GM21526 (cell line): Measurements from ENCODE around the gene FAM120A.
"Not testable (repeated sequence)": the region's sequence is repeated elsewhere in the genome, so short reads cannot be mapped to it uniquely, and the experiment has no call there.

Experiments used
- ATAC-seq: cut with Tn5 transposase; IDR thresholded peaks from one replicate; pipeline ENCODE4 v1.9.1; 2021; ENCODE audit warnings: moderate library complexity; ENCODE audit not compliant: unreplicated experiment, low FRiP score

FAM120A gene

GRCh38 chr9:93450945-93451815 is at the start of gene FAM120A:
Gene FAM120A (plus strand): TSS chr9:93451685. CDS start chr9:93451916, 231 bp downstream.
- peak; percentile 41 for ATAC-seq

DNA sequence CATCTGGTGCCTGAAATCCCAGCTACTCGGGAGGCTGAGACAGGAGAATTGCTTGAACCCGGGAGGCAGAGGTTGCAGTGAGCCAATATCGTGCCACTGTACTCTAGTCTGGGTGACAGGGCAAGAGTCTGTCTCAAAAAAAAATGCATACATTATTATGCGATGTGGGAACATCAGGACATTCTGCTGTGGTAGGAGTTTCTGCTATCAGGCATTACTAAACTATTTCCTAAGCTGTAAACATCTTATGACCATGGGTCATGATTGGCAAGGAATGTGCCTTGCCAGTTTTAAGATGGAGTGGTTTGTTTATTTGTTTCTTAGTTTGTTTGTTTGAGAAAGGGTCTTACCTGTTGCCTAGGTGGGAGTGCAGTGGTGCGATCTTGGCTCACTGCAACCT is 45.1 kb upstream of the FAM120A start:
- no peak for ATAC-seq

- no peak for ATAC-seq
These were observed 38.0 kb upstream of the FAM120A start for GRCh38 chr9:93413530-93413929.

DNA sequence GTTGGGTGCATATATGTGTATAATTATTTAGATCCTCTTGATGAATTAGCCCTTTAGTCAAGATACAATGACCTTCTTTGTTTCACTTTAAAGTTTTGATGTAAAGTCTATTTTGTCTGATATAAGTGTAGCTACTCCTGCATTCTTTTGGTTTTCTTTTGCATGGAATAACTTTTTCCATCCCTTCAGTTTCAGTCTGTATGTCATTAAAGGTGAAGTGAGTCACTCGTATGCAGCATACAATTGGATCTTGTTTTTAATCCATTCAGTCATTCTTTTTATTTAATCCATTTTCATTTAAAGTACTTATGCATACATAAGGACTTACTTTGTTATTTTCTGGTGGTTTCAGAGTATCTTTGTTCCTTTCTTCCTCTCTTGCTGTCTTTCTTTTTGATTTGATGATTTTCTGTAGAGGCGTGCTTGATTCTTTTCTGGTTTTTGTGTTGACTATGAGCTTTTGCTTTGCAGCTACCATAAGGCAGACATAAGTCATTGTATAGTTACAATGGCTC is 36.3 kb upstream of the FAM120A start:
- no peak for ATAC-seq

GRCh38 chr9:93416530-93417235 is 34.8 kb upstream of the FAM120A start:
- no peak for ATAC-seq

- ATAC-seq = no peak
These were observed 33.9 kb upstream of the FAM120A start for GRCh38 chr9:93417538-93417937.

GRCh38 chr9:93419023-93419422 is 32.5 kb upstream of the FAM120A start:
- ATAC-seq = no peak

GRCh38 chr9:93422977-93423616 is 28.4 kb upstream of the FAM120A start:
- ATAC-seq = no peak

DNA sequence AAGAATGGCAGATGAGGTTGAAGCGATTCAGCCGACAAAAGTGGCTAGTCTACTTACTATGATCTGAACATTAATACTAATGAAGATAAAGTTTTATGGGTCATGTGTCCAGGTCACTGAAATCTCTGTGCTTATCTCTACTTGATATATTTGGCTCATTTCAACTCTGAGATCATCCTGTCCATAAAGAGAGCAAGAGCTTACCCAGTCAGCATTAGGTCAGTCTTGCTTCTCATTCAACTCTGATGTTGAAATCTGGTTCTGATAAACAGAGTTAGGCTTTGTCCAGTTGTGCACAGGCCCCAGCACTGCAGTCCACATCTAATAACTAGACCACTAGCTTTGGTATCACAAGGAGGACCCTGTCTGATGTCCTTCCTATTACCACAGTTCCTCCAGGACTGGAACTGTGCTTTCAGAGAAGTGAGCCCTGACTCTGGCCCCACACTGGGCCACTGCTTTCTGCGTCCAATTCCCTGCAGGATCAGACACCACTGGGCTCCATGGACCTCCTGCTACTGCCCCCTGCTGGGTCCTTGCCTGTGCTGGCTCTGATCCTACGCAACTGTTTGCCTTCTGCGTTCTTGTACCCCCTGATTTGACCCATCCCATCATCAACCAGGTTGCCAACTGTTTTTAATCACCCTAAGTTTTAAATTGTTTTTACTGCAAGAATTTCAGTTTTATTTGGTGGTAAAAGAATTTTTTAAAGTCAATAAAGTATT is 23.7 kb upstream of the FAM120A start:
- no peak for ATAC-seq

DNA sequence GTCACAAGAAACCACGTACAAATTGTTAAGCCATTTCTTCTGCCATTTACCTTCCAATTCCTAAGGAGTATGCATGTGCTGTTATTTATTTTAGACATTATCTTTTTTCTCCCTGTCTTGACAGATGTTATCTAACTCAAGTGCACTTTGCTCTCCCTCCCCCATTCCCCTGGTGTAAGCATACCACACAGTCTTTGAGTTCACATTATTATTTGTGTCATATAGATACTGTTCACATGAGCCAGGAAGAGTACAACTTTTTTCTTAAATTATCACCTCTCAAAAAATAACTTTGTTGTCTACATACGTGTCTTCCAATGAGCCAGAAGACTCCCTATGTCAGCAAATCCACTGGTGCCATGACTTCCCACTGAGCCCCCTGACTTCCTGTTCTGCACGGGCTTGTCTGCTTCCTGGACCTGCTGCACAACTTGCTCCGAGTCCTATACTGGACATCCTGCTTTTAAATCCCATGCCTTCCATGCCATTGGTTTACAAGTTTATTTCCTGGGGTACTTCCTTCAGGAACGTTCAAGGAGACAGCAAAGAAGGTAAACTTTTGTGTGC is 19.9 kb upstream of the FAM120A start:
- ATAC-seq = no peak

- ATAC-seq = no peak
These were observed 18.5 kb upstream of the FAM120A start for GRCh38 chr9:93432964-93433363.

DNA sequence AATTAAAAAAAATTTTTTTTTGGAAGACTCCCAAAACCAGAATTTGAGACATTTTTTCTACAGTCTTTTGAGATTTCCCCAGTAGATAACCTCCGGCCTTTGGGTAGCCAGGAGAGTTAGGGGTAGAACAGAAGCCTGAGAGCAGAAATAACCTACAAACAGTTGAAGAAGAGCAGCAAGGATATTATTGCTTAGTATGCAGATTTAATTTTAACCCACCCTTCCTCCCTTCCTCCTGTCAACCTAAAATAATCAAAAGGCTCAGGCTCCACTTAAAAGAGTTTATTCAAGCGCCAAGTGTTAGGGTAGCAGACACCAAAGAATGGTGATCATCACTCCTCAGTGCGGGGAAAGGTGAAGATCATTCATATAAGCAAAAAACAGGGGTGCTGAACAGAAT is 17.4 kb upstream of the FAM120A start:
- ATAC-seq = no peak

DNA sequence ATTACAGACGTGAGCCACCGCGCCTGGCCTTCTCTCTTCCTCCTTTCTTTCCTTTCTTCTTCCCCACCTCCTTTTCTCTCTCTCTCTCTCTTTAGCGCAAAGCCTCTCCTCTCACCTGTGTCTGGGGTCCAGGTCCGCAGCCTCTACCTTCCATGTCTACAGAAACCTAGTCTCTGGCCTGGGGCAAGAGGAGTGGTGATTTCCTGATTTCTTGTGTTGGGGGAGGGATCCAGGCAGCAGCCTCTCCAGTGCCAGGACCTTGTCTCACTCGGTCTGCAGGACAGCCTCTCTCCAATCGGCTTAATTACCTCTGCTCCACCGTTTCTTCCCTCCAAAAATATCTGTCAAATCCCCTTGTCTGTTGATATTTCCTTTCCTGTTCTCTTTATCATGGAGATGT is 16.1 kb upstream of the FAM120A start:
- no peak for ATAC-seq

DNA sequence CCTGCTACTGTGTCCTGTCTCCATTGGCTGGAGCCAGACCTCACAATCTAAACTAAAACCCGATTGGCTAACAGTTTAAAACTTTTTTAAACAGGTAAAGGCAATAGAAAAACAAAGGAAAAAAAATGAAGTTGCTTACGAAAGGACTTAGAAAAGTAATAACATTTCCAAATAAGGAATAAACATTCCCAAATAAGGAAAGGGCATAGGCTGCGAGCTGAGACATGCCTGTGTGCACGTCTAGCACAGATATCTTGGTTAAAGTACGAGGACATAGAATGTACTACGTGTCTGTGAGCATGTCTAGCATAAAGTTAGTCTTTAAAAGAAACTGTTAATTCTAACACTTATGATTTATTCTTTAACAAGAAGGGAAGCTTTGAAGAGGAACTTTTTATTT is 15.3 kb upstream of the FAM120A start:
- no peak for ATAC-seq

DNA sequence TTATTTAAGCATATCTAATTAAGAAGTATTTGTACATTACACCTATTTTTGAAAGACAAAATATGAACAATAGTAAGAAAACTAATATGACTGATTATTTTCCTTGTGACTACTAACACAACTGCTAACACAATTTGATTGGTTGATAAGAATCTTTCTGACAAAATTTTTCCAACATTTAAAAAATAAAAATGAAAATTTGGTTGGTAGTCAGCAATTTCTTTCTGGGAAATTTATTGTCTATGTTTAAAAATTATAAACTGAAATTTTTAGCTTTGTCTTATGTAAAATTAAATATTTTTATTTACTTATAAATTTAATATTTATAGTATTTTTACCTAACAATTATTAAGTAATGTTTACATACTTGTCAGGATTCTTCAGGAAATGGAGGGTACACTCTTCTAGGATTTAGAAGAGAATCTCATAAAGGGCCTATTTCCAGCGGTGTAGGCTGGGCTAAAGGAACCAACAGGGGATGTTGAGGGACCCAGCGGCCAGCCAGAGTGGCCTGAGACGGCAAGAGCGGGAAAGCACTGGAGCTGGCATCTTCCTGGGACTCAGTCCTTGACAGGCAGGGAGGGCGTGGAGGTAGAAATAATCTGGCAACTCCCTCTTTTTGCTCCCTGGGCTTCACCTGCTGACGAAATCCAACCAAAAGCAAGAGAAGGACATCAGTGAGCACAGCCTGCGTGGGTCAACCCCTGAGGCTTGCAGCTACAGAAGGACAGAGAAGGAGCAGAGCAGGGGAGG is 14.7 kb upstream of the FAM120A start:
- ATAC-seq = no peak

DNA sequence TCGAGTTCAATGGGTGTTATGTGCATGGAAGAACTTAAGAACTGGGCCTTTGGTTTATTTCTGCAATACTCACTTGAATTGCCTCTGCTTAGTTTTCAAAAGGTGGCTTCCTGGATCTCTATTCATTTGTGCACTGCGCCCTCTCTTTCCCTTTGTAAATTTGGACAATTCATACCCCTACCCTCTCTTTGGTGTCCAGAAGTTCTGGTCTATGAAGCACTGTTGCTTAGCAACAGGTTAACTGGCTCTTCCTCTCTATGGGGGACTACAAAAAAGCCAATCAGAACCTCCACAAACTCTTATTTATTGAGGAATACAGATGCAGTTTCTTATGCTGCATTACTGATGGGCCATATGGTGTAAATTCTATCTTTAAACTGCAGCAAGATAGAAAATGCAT is 13.5 kb upstream of the FAM120A start:
- ATAC-seq = no peak

DNA sequence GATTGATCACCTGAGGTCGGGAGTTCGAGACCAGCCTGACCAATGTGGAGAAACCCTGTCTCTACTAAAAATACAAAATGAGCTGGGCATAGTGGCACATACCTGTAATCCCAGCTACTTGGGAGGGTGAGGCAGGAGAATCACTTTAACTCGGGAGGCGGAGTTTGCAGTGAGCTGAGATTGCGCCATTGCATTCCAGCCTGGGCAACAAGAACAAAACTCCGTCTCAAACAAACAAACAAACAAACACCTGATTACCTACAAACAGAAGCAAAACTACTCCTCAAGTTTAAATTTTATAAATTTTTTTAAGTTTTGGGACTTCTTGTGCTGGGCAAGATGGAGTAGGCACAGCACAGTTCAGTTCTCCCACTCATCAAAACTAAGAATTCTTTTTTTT is 12.2 kb upstream of the FAM120A start:
- not testable (repeated sequence) for ATAC-seq

DNA sequence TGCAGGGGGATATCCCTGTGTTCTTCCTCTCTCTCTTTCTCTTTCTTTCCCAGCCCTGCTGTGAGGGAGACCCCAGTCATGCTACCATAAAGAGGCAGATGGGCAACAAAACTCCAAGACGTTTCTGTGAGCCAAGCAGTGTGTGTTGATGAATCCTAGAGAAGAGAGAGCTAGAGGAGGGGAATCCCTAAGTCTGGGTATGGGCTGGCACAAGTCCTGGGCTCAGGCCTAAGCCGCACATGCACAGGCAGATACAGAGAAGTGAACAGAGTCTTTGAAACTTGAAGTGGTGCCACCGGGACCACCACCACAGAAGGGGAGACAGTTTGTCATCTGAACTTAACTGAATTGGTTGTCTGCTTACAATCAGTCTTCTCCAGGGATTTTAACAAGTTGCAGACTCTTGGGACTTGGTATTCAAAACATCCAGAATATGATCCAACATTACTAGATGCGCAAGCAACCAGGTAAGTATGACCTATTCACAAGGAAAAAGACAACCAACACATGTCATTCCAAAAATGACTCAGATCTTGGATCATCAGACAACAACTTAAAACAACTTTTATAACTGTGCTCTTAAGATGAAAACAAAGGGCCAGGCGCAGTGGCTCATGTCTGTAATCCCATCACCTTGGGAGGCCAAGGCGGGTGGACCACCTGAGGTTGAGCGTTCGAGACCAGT is 10.4 kb upstream of the FAM120A start:
- ATAC-seq = no peak

- ATAC-seq = no peak
These were observed 5.4 kb upstream of the FAM120A start for GRCh38 chr9:93446073-93446472.
